ENCODE data around the gene TXNRD2. TPM values are rescaled to one million over a fixed set of nuclear protein-coding genes. Genes with fewer than 3 reads are reported as not detected.

TXNRD2 gene
- total RNA-seq (ENCODE audit: low replicate concordance), result 0.19 and 3.1 TPM in 2 replicates

DNA sequence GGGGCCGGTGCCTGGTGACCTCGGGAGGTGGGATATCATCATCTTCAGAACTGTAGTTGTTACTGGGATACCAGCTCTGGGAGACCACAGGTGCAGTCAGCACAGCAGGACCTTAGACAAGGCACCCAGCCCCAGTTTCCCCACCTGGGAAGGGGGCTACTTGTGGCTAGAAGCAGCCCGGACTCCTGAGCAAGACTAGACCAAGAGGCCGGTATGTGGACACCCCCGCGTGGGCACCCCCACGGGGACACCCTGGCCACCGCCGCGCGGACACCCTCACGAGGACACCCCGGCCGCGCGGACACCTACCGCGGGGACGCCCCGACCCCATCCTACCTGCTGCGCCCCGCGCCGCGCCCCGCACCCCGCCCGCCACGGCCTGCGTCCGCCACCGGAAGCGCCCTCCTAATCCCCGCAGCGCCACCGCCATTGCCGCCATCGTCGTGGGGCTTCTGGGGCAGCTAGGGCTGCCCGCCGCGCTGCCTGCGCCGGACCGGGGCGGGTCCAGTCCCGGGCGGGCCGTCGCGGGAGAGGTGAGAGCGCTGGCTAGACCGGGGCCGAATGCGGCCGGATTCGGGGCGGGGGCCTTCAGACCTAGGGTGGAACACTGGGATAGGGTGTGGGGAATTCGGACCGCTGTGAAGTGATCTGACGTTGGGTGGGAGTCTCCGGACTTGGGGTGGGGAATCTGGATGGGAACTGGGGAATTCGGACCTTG is at the start of gene TXNRD2, which contains the start of gene COMT:
Gene TXNRD2 (minus strand): TSS at position 454 of the 718 bp plus-strand sequence. CDS start 15 bp downstream, at position 439.
Gene COMT (plus strand): TSS at position 408 of the 718 bp plus-strand sequence. CDS start 20,755 bp downstream, outside the sequence.
- peaks cover 12% of the 10 kb centered on the region for H3K9me3 Mint-ChIP-seq
- Histone ChIP-seq H3K9ac (no peak within 1 kb of the TSS), H3K27ac (no peak within 1 kb of the TSS), H4K20me1 (ENCODE audit: low read depth) (no peaks in the 10 kb centered on the region), H2AFZ (replicated peaks) (no peak within 1 kb of the TSS), H3K9me3 (ENCODE audit: low read depth) (no peaks in the 10 kb centered on the region), H3K79me2 (ENCODE audit: low read depth) (no peaks in the 10 kb centered on the region), H3K4me1 (peaks cover 12% of the 10 kb centered on the region), H3F3A (ENCODE audit: low read depth) (peaks cover 6% of the 10 kb centered on the region), H3K4me2 (peak within 1 kb of the TSS; percentile 19), H3K36me3 (no peaks in the 10 kb centered on the region), H3K27me3 (no peaks in the 10 kb centered on the region), H3K4me3 (no peak within 1 kb of the TSS)
- H3K4me1 Mint-ChIP-seq, result peaks cover 22% of the 10 kb centered on the region
- peaks cover 2% of the 10 kb centered on the region for H3K36me3 Mint-ChIP-seq
- H3K4me3 Mint-ChIP-seq, result peak within 1 kb of the TSS; percentile 81
- peaks cover 14% of the 10 kb centered on the region for H3K27me3 Mint-ChIP-seq (ENCODE audit: insufficient read depth, low read depth)
- no peak for TF ChIP-seq EZH2 (IDR thresholded peaks at IDR 0.05)
- TF ChIP-seq, protein P1, sequence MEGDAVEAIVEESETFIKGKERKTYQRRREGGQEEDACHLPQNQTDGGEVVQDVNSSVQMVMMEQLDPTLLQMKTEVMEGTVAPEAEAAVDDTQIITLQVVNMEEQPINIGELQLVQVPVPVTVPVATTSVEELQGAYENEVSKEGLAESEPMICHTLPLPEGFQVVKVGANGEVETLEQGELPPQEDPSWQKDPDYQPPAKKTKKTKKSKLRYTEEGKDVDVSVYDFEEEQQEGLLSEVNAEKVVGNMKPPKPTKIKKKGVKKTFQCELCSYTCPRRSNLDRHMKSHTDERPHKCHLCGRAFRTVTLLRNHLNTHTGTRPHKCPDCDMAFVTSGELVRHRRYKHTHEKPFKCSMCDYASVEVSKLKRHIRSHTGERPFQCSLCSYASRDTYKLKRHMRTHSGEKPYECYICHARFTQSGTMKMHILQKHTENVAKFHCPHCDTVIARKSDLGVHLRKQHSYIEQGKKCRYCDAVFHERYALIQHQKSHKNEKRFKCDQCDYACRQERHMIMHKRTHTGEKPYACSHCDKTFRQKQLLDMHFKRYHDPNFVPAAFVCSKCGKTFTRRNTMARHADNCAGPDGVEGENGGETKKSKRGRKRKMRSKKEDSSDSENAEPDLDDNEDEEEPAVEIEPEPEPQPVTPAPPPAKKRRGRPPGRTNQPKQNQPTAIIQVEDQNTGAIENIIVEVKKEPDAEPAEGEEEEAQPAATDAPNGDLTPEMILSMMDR (IDR thresholded peaks at IDR 0.05), result no peak
- H3K27ac Mint-ChIP-seq, result peak within 1 kb of the TSS; percentile 99
- DNase-seq (ENCODE audit: low spot score), result no peak

DNA sequence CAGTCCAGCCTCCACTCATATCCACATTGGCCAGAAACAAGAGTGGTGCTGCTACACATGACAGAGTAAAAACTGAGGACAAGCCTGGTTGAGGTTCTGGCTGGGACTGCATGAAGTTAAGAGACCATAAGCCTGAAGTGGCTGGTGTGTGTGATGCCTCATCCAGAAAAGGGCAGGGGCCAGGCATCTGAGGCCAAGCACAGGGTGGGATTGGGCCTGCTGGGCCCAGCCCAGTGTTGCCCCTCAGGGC is 49.7 kb upstream of the TXNRD2 start:
- H3K79me2 ChIP-seq (ENCODE audit: low read depth), result no peaks in the 10 kb centered on the region
- no peak overlapping the region for H2AFZ ChIP-seq (replicated peaks)
- peaks cover 12% of the 10 kb centered on the region for H3K4me1 Mint-ChIP-seq
- no peak for DNase-seq (ENCODE audit: low spot score)
- H4K20me1 ChIP-seq (ENCODE audit: low read depth), result peaks cover 1% of the 10 kb centered on the region
- no peaks in the 10 kb centered on the region for H3K27me3 ChIP-seq
- no peaks in the 10 kb centered on the region for H3K9me3 Mint-ChIP-seq
- peaks cover 3% of the 10 kb centered on the region for H3K4me1 ChIP-seq
- TF ChIP-seq EZH2 (IDR thresholded peaks at IDR 0.05) (no peak), EZH2phosphoT487 (IDR thresholded peaks at IDR 0.05) (no peak)
- TF ChIP-seq, protein P1 (IDR thresholded peaks at IDR 0.05), result no peak
- H3K27ac ChIP-seq, result no peak overlapping the region
- no peak overlapping the region for H3K27ac Mint-ChIP-seq
- H3K27me3 Mint-ChIP-seq (ENCODE audit: insufficient read depth, low read depth), result peaks cover 5% of the 10 kb centered on the region
- no peak overlapping the region for H3K9ac ChIP-seq
- peaks cover 7% of the 10 kb centered on the region for H3F3A ChIP-seq (ENCODE audit: low read depth)
- H3K4me3 ChIP-seq, result no peak overlapping the region
- H3K36me3 Mint-ChIP-seq, result no peaks in the 10 kb centered on the region
- no peak overlapping the region for H3K4me3 Mint-ChIP-seq
- no peaks in the 10 kb centered on the region for H3K9me3 ChIP-seq (ENCODE audit: low read depth)
- no peak overlapping the region for H3K4me2 ChIP-seq
- no peaks in the 10 kb centered on the region for H3K36me3 ChIP-seq

DNA sequence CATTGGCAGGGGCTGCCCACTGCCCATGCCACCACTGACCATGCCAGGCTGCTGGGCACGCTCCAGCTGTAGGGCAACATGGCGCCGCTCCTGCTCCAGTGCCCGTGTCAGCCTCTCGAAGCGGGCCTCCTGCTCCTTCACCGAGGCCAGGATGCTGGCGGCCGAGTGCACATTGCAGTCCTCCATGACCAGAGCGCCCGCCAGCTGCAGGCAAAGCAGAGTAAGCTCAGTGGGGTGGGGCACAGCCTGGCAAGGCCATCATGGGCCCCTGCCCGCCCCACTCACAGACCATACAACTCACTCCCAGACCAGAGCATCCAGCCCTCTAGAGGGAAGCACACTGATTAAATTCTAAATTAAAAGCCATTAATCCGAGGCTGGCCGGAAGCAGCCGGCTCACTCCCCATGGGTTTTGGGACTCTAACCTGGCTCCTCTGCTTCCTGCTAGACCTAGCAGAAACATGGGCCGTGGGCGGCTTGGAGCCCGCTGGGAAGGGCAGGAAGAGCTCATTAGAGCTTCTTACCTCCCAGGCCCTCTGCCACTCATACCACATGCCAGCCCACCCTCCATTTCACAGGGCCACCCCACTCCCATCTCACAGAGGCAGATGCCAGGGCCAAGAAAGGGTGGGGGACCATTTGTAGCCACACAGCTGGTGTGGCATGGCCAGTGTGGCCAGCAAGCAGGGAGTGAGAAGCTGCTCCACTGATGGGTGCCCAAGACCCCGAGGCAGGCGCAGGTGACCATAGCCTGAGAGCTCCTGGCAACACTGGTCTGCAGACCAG is 49.2 kb upstream of the TXNRD2 start:
- peaks cover 10% of the 10 kb centered on the region for H3F3A ChIP-seq (ENCODE audit: low read depth)
- H3K4me3 Mint-ChIP-seq, result no peak overlapping the region
- H3K27ac ChIP-seq, result no peak overlapping the region
- no peaks in the 10 kb centered on the region for H3K27me3 ChIP-seq
- TF ChIP-seq EZH2phosphoT487 (IDR thresholded peaks at IDR 0.05) (no peak), EZH2 (IDR thresholded peaks at IDR 0.05) (no peak)
- TF ChIP-seq, protein P1 (IDR thresholded peaks at IDR 0.05), result no peak
- peaks cover 5% of the 10 kb centered on the region for H3K27me3 Mint-ChIP-seq (ENCODE audit: insufficient read depth, low read depth)
- H3K9ac ChIP-seq, result no peak overlapping the region
- H3K4me1 Mint-ChIP-seq, result peaks cover 13% of the 10 kb centered on the region
- H2AFZ ChIP-seq (replicated peaks), result no peak overlapping the region
- no peak overlapping the region for H3K27ac Mint-ChIP-seq
- no peak for DNase-seq (ENCODE audit: low spot score)
- no peaks in the 10 kb centered on the region for H3K36me3 Mint-ChIP-seq
- no peaks in the 10 kb centered on the region for H3K9me3 ChIP-seq (ENCODE audit: low read depth)
- H3K9me3 Mint-ChIP-seq, result no peaks in the 10 kb centered on the region
- H3K4me3 ChIP-seq, result no peak overlapping the region
- peaks cover 7% of the 10 kb centered on the region for H3K4me1 ChIP-seq
- H3K4me2 ChIP-seq, result no peak overlapping the region
- H3K36me3 ChIP-seq, result no peaks in the 10 kb centered on the region
- H4K20me1 ChIP-seq (ENCODE audit: low read depth), result peaks cover 6% of the 10 kb centered on the region
- peaks cover 4% of the 10 kb centered on the region for H3K79me2 ChIP-seq (ENCODE audit: low read depth)
